Osteocyte (in vitro differentiated cells): ENCODE data around the gene SCARF2. TPM values are rescaled to one million over a fixed set of nuclear protein-coding genes. Genes with fewer than 3 reads are reported as not detected.

Experiments
- DNase-seq: peaks from one replicate; pipeline ENCODE4 v3.0.0; 2021; ENCODE audit warnings: mixed read lengths; ENCODE audit not compliant: unreplicated experiment; ENCODE audit errors: extremely low spot score
- H3K27ac Mint-ChIP-seq: one replicate; pipeline ENCODE4 v1.8.0; 2021; ENCODE audit warnings: mild to moderate bottlenecking, mixed read lengths; ENCODE audit not compliant: unreplicated experiment
- H3K27me3 Mint-ChIP-seq: one replicate; pipeline ENCODE4 v1.8.0; 2021; ENCODE audit warnings: mixed read lengths; ENCODE audit not compliant: unreplicated experiment
- H3K36me3 Mint-ChIP-seq: one replicate; pipeline ENCODE4 v1.8.0; 2021; ENCODE audit warnings: mixed read lengths; ENCODE audit not compliant: unreplicated experiment
- H3K4me1 Mint-ChIP-seq: one replicate; pipeline ENCODE4 v1.8.0; 2021; ENCODE audit warnings: mixed read lengths; ENCODE audit not compliant: unreplicated experiment
- H3K4me3 Mint-ChIP-seq: one replicate; pipeline ENCODE4 v1.8.0; 2021; ENCODE audit warnings: mild to moderate bottlenecking, moderate library complexity, mixed read lengths; ENCODE audit not compliant: unreplicated experiment
- H3K9me3 Mint-ChIP-seq: one replicate; pipeline ENCODE4 v1.8.0; 2021; ENCODE audit warnings: mixed read lengths; ENCODE audit not compliant: unreplicated experiment
- total RNA-seq: library from RNA; stranded (reverse); gene quantifications from 2 replicates; pipeline ENCODE4 v1.2.1, GENCODE V29; 2021
- TF ChIP-seq, protein P1 (sequence below): fragments of 200-600 bp; sonication (generic); IDR thresholded peaks from 2 replicates; pipeline ENCODE4 v1.5.0; 2021; ENCODE audit warnings: antibody characterized with exemption, mild to moderate bottlenecking, moderate library complexity

The SCARF2 gene
- total RNA-seq, 1 donor from 2014 or later = 50.8 TPM

DNA sequence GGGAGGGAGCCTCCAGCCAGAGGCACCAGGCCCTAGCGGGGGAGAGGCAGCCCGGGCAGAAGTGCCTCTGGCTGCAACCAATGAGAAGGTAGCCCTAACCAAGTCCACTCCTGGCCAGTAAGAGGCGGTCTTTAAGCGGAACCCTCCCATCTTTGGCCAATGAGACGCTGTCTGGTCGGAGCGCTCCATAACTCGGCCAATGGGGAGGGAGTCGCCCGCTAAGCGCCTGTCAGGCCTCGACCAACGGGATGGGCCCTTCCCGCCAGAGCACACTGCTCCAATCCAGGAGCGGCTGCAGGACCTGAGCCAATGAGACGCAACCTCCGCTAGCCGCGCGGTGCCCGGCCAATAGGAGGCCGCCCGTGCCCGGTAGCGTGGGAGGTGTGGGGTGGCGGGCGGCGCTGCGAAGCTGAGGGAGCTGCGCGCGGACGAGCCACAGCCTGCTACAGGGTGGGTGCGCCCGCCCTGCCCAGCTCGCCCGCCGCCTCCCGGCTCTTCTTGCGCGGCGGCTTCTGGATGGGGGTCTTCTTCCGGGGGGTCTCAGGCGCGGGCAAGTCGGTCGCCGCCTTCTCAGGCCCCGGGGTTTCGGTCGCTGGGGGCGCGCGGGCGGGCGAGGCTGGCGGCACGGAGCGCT, 12.6 kb downstream of the SCARF2 start:
- TF ChIP-seq, protein P1, sequence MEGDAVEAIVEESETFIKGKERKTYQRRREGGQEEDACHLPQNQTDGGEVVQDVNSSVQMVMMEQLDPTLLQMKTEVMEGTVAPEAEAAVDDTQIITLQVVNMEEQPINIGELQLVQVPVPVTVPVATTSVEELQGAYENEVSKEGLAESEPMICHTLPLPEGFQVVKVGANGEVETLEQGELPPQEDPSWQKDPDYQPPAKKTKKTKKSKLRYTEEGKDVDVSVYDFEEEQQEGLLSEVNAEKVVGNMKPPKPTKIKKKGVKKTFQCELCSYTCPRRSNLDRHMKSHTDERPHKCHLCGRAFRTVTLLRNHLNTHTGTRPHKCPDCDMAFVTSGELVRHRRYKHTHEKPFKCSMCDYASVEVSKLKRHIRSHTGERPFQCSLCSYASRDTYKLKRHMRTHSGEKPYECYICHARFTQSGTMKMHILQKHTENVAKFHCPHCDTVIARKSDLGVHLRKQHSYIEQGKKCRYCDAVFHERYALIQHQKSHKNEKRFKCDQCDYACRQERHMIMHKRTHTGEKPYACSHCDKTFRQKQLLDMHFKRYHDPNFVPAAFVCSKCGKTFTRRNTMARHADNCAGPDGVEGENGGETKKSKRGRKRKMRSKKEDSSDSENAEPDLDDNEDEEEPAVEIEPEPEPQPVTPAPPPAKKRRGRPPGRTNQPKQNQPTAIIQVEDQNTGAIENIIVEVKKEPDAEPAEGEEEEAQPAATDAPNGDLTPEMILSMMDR = no peak
- H3K36me3 Mint-ChIP-seq = peaks cover 25% of the 10 kb centered on the region
- no peaks in the 10 kb centered on the region for H3K9me3 Mint-ChIP-seq
- peak overlapping the region; percentile 31 for H3K27ac Mint-ChIP-seq
- H3K4me3 Mint-ChIP-seq = no peak overlapping the region
- no peaks in the 10 kb centered on the region for H3K27me3 Mint-ChIP-seq
- no peak for DNase-seq
- peaks cover 5% of the 10 kb centered on the region for H3K4me1 Mint-ChIP-seq

DNA sequence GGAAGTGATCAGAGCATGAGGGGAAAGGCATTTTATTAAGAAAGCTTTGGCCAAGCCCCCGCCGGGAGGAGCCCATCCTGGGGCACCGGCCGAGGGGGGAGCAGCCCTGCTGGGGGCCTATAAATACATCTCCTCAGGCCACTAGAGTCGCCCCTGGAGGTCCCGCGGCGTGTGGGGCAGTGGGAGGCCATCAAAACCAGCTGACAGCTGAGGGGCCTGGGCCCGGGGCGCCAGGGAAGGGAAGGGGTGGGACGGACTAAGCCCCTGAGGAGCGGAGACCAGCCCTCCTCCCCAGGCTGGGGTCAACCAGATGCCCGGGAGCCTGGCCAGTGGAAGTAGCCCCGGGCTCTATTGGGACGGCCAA, 13.1 kb downstream of the SCARF2 start:
- Mint-ChIP-seq H3K4me1 (peaks cover 5% of the 10 kb centered on the region), H3K36me3 (peaks cover 25% of the 10 kb centered on the region), H3K4me3 (no peak overlapping the region), H3K27ac (peak overlapping the region; percentile 31), H3K9me3 (no peaks in the 10 kb centered on the region), H3K27me3 (no peaks in the 10 kb centered on the region)
- TF ChIP-seq, protein P1 = no peak
- no peak for DNase-seq

DNA sequence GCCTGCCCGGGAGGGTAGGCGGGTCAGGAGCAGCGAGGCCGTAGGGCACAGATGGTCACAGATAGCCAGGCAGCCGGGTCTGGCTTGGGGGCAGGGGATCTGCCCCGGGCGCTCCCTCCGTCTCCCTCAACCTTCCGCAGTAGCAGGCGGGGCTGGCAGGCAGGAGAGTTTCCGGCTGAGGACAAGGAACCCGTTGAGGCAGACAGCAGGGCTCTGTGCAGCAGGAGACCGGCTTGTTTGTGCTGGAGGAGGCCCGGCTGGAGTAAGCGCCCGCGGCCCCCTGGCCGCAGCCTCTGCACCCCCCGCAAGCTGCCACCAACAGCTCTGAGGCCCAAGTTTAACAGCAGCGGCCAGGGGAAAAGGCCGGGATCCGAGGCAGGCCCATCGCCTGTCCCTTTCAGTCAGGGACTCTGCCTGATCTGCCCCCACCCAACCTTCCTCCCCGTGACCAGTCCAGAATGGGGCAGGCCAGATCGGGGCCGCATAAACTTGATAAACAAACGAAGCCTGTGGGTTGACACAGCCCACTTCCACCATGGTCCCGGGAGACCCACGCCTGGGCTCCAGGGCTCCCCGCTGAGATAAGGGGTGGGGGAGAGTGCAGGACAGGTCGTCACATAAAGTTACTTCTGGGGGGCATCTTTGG, 13.6 kb downstream of the SCARF2 start:
- DNase-seq = no peak
- Mint-ChIP-seq H3K36me3 (peaks cover 24% of the 10 kb centered on the region), H3K4me1 (peaks cover 6% of the 10 kb centered on the region), H3K27ac (no peak overlapping the region), H3K27me3 (no peaks in the 10 kb centered on the region), H3K4me3 (no peak overlapping the region), H3K9me3 (no peaks in the 10 kb centered on the region)
- TF ChIP-seq, protein P1 = no peak

DNA sequence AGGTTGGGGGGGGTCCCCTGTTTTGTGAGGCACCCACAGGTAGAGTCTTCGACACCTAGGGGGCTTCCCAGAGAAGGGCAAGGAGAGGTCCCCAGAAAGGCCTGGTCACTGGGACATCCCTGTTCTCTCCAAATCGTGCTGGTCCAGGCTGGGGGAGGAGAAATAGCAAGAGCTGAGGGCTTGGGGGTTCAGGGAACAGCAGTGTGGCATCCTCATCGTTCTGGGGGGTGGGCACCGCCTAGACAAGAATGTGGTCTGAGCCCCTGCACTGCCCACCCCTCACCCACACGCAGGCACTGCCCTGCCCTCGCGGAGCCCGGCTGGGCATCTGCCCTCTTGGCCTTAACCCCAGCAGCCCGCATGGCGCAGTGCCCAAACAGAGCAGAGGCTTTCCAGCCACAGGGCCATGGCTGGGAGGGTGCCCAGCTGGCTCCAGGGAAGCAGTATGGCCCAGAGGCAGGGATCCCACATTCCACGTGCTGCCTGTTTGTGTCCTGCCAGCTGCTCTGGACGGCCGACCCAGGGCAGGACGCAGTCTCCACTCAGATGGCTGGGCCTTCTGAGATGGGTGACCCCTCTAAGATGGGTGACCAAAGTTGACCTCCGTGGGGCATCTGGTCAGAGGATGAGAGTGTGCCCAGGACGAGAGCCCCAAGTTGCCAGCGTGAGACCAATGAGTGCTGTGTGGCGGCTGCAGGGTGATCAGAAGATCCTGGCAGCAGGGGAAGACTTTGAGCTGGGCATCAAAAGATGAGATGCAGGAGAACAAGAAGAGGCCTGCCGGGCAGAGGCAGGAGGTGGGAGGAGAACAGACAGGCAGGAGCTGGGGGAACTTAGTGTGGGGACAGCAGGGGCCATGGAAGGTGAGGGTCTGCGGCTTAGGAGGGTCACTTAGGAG, 14.4 kb downstream of the SCARF2 start:
- no peaks in the 10 kb centered on the region for H3K27me3 Mint-ChIP-seq
- peaks cover 11% of the 10 kb centered on the region for H3K4me1 Mint-ChIP-seq
- TF ChIP-seq, protein P1 = no peak
- peaks cover 19% of the 10 kb centered on the region for H3K36me3 Mint-ChIP-seq
- no peaks in the 10 kb centered on the region for H3K9me3 Mint-ChIP-seq
- DNase-seq = no peak
- no peak overlapping the region for H3K4me3 Mint-ChIP-seq
- H3K27ac Mint-ChIP-seq = no peak overlapping the region
